Peyer's patch (tissue), 4 donors: ENCODE measurements around the gene SF3B4.

Source experiments
- POLR2A ChIP-seq, 2 donors: fragments of 450-650 bp; IDR thresholded peaks; one replicate each; pipeline ENCODE4 v1.5.1; 2017; ENCODE audit warnings: antibody characterized with exemption in 2 of 2, mild to moderate bottlenecking in 2 of 2, moderate library complexity in 2 of 2
- TF ChIP-seq, protein P1 (sequence below), 6 experiments: fragments of 450-650 bp in 4 of 6; fragments of 200-600 bp in 2 of 6; sonication (generic) in 1 of 6; IDR thresholded peaks; one replicate each; pipeline ENCODE4 v1.5.1; 2017 to 2019; ENCODE audit warnings: antibody characterized with exemption in 6 of 6, mild to moderate bottlenecking in 3 of 6, moderate library complexity in 1 of 6

DNA sequence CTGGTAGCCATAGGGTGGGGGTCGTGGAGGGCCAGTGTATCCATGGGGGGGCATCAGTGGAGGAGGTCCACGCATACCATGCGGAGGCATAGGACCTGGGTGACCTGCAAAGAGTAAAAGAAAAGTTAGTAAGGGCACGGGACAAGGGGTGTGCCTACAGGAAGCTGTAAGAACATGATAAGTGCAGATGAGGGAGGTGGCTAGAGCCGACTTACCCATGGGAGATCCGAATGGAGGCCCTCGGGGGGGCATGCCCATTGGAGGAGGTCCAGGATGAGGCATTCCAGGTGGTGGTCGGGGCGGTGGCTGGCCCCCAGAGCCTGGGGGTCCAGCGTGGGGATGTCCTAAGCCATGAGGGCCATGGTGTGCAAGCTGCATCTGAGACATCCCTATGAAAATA lies 4.0 kb downstream of the SF3B4 start:
- TF ChIP-seq, protein P1, sequence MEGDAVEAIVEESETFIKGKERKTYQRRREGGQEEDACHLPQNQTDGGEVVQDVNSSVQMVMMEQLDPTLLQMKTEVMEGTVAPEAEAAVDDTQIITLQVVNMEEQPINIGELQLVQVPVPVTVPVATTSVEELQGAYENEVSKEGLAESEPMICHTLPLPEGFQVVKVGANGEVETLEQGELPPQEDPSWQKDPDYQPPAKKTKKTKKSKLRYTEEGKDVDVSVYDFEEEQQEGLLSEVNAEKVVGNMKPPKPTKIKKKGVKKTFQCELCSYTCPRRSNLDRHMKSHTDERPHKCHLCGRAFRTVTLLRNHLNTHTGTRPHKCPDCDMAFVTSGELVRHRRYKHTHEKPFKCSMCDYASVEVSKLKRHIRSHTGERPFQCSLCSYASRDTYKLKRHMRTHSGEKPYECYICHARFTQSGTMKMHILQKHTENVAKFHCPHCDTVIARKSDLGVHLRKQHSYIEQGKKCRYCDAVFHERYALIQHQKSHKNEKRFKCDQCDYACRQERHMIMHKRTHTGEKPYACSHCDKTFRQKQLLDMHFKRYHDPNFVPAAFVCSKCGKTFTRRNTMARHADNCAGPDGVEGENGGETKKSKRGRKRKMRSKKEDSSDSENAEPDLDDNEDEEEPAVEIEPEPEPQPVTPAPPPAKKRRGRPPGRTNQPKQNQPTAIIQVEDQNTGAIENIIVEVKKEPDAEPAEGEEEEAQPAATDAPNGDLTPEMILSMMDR (IDR thresholded peaks at IDR 0.05), result no peak
- no peak for TF ChIP-seq POLR2A (IDR thresholded peaks at IDR 0.05)
